ENCODE measurements around the gene BABAM1. TPM values are rescaled to one million over a fixed set of nuclear protein-coding genes. Genes with fewer than 3 reads are reported as not detected.

BABAM1 gene
- total and polyA plus RNA-seq, 10 of the 15 experiments (the other 5 are each of a cell fraction or from before 2014, with no cell fraction given), result 11.9 to 154 (median 103) TPM

- TF ChIP-seq, protein P1, sequence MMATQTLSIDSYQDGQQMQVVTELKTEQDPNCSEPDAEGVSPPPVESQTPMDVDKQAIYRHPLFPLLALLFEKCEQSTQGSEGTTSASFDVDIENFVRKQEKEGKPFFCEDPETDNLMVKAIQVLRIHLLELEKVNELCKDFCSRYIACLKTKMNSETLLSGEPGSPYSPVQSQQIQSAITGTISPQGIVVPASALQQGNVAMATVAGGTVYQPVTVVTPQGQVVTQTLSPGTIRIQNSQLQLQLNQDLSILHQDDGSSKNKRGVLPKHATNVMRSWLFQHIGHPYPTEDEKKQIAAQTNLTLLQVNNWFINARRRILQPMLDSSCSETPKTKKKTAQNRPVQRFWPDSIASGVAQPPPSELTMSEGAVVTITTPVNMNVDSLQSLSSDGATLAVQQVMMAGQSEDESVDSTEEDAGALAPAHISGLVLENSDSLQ (IDR thresholded peaks at IDR 0.05), result peak; percentile 76; the same call in 1 of the 2 replicates
- TF ChIP-seq SMARCA5 (IDR thresholded peaks at IDR 0.05), result no peak
- no peak for TF ChIP-seq MYC (IDR thresholded peaks at IDR 0.05; ENCODE audit: insufficient read depth, insufficient read length, insufficient replicate concordance, low read length, severe bottlenecking)
- TF ChIP-seq HDAC6 (IDR thresholded peaks at IDR 0.05; ENCODE audit: unreplicated experiment), result no peak
- TF ChIP-seq NFXL1 (IDR thresholded peaks at IDR 0.05; ENCODE audit: borderline replicate concordance), result no peak
- no peak for TF ChIP-seq NFIC (IDR thresholded peaks at IDR 0.05; ENCODE audit: low read depth, low read length)
- no peak; the same call in none of the 2 replicates for TF ChIP-seq MXI1 (IDR thresholded peaks at IDR 0.05; ENCODE audit: low read depth, low read length)
- TF ChIP-seq SP1 (IDR thresholded peaks at IDR 0.05; ENCODE audit: low read depth, low read length), result peak; percentile 99
- no peak for TF ChIP-seq ZZZ3 (IDR thresholded peaks at IDR 0.05; ENCODE audit: control insufficient read depth, insufficient read length, low read depth)
- no peak for TF ChIP-seq STAT3 (IDR thresholded peaks at IDR 0.05; ENCODE audit: low read depth, low read length)
- TF ChIP-seq PRDM15 (CRISPR knock-in tag; IDR thresholded peaks at IDR 0.05), result no peak
- TF ChIP-seq ZNF384 (IDR thresholded peaks at IDR 0.05; ENCODE audit: borderline replicate concordance, low read depth, low read length), result no peak
- peak; percentile 62; the same call in 1 of the 2 replicates for TF ChIP-seq POLR2AphosphoS2 (IDR thresholded peaks at IDR 0.05; ENCODE audit: low read depth, low read length)
- TF ChIP-seq NR2C1 (IDR thresholded peaks at IDR 0.05), result peak; percentile 70
- TF ChIP-seq RCOR1 (conservative IDR thresholded peaks at IDR 0.05; ENCODE audit: low read depth, low read length), result no peak
- TF ChIP-seq ZNF207 (IDR thresholded peaks at IDR 0.05; ENCODE audit: borderline replicate concordance), result peak; percentile 73; the same call in 1 of the 2 replicates
- 0 out of 2 replicates have a peak, but pooled peaks have one; percentile 14 for TF ChIP-seq MLLT1 (IDR thresholded peaks at IDR 0.05)
- no peak for TF ChIP-seq SPI1 (IDR thresholded peaks at IDR 0.05; ENCODE audit: borderline replicate concordance, insufficient read depth, low read depth, low read length)
- TF ChIP-seq YY1 (IDR thresholded peaks at IDR 0.05; ENCODE audit: low read depth, low read length), result peak; percentile 99
- TF ChIP-seq SMC3 (IDR thresholded peaks at IDR 0.05; ENCODE audit: borderline replicate concordance, low read length), result no peak
Measured at GRCh38 chr19:17266975-17267788, at the start of gene BABAM1 (continued).

Data from GM12878 (cell line).